DND-41 (cell line): ENCODE data around the gene ANTXR2.

Source experiments
- ATAC-seq: fragments of 200-7000 bp; cut with Tn5 transposase; 3 replicates; pipeline ENCODE4 v1.9.1; 2021; ENCODE audit warnings: low read depth; ENCODE audit not compliant: insufficient read depth
- DNase-seq: peaks from one replicate; pipeline ENCODE4 v3.0.0-alpha.2; 2020
- H2AFZ ChIP-seq: 2 replicates; pipeline ENCODE4 v1.6.0; 2012; ENCODE audit warnings: low read depth, low read length
- H3K27ac ChIP-seq: 2 replicates; pipeline ENCODE4 v1.5.1; 2012; ENCODE audit warnings: low read length, inconsistent platforms
- H3K27me3 ChIP-seq: fragments of 200-600 bp; sonication (generic); 2 replicates; pipeline ENCODE4 v1.6.0; 2012; ENCODE audit warnings: low read length, mild to moderate bottlenecking, inconsistent platforms; ENCODE audit not compliant: insufficient read depth, poor library complexity
- H3K36me3 ChIP-seq: 2 replicates; pipeline ENCODE4 v1.5.1; 2012; ENCODE audit warnings: low read length, inconsistent platforms; ENCODE audit not compliant: insufficient read depth
- H3K4me1 ChIP-seq: 2 replicates; pipeline ENCODE4 v1.5.1; 2012; ENCODE audit warnings: mild to moderate bottlenecking, low read length; ENCODE audit not compliant: insufficient read depth
- H3K4me2 ChIP-seq: 2 replicates; pipeline ENCODE4 v1.6.0; 2012; ENCODE audit warnings: mild to moderate bottlenecking, moderate library complexity, low read length, inconsistent platforms; ENCODE audit not compliant: insufficient read depth
- H3K4me3 ChIP-seq, 2 experiments: fragments of 200-600 bp in 1 of 2; shearing (Covaris generic) in 1 of 2; 2 replicates each; pipeline ENCODE4 v1.5.1; 2012 to 2016; ENCODE audit warnings: inconsistent platforms in 2 of 2, low read length in 2 of 2, mild to moderate bottlenecking in 2 of 2, low read depth in 1 of 2, moderate library complexity in 1 of 2
- H3K79me2 ChIP-seq: 2 replicates; pipeline ENCODE4 v1.6.0; 2012; ENCODE audit warnings: low read length, inconsistent platforms; ENCODE audit not compliant: insufficient read depth
- H3K9ac ChIP-seq: 2 replicates; pipeline ENCODE4 v1.6.0; 2012; ENCODE audit warnings: low read depth, mild to moderate bottlenecking, inconsistent platforms, low read length, moderate library complexity
- H3K9me3 ChIP-seq: 2 replicates; pipeline ENCODE4 v1.5.1; 2012; ENCODE audit warnings: low read length, moderate library complexity, mild to moderate bottlenecking, inconsistent platforms; ENCODE audit not compliant: insufficient read depth, severe bottlenecking
- H4K20me1 ChIP-seq: 2 replicates; pipeline ENCODE4 v1.6.0; 2012; ENCODE audit warnings: low read length; ENCODE audit not compliant: insufficient read depth
- EZH2 ChIP-seq: IDR thresholded peaks from 3 replicates; pipeline ENCODE4 v1.6.1; 2012; ENCODE audit warnings: borderline replicate concordance, low read depth, mild to moderate bottlenecking, moderate library complexity, low read length, inconsistent platforms; ENCODE audit not compliant: severe bottlenecking
- TF ChIP-seq, protein P1 (sequence below): IDR thresholded peaks from 2 replicates; pipeline ENCODE4 v1.5.1; 2012; ENCODE audit warnings: borderline replicate concordance, low read length, moderate library complexity, mild to moderate bottlenecking; ENCODE audit not compliant: poor library complexity, severe bottlenecking; ENCODE audit errors: extremely low read depth

Gene ANTXR2

DNA sequence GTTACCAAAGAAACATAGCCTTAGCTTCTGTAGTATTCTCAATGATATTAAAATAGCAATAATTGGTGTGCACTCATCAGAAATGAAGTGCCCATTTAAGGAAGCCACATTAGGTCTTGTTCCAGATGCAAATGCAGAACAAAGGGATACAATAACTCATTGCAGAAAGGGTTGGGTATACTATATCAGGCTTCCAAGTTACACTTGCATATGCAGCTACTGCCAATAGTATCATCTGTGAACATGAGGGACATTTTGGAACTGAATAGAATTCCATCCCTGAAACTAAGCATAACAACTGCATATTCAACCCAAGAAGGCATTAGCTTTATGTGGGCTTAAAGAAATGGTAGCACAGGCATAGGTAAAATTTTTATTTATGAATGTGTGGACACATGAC lies 167.8 kb downstream of the ANTXR2 start:
- no peak overlapping the region for H3K4me2 ChIP-seq
- no peak overlapping the region for H3K27ac ChIP-seq
- H2AFZ ChIP-seq = no peak overlapping the region
- peaks cover 31% of the 10 kb centered on the region for H3K36me3 ChIP-seq
- no peaks in the 10 kb centered on the region for H3K79me2 ChIP-seq
- H4K20me1 ChIP-seq = no peaks in the 10 kb centered on the region
- H3K27me3 ChIP-seq = no peaks in the 10 kb centered on the region
- no peak for ATAC-seq
- TF ChIP-seq, protein P1, sequence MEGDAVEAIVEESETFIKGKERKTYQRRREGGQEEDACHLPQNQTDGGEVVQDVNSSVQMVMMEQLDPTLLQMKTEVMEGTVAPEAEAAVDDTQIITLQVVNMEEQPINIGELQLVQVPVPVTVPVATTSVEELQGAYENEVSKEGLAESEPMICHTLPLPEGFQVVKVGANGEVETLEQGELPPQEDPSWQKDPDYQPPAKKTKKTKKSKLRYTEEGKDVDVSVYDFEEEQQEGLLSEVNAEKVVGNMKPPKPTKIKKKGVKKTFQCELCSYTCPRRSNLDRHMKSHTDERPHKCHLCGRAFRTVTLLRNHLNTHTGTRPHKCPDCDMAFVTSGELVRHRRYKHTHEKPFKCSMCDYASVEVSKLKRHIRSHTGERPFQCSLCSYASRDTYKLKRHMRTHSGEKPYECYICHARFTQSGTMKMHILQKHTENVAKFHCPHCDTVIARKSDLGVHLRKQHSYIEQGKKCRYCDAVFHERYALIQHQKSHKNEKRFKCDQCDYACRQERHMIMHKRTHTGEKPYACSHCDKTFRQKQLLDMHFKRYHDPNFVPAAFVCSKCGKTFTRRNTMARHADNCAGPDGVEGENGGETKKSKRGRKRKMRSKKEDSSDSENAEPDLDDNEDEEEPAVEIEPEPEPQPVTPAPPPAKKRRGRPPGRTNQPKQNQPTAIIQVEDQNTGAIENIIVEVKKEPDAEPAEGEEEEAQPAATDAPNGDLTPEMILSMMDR = no peak
- TF ChIP-seq EZH2 = no peak
- no peaks in the 10 kb centered on the region for H3K9me3 ChIP-seq
- no peak for DNase-seq
- H3K9ac ChIP-seq = no peak overlapping the region
- H3K4me3 ChIP-seq = no peak overlapping the region
- peaks cover 7% of the 10 kb centered on the region for H3K4me1 ChIP-seq

GRCh38 chr4:79904331-79904730 lies 168.7 kb downstream of the ANTXR2 start:
- DNase-seq = no peak

GRCh38 chr4:79900182-79900581 lies 172.8 kb downstream of the ANTXR2 start:
- Histone ChIP-seq H2AFZ (no peak overlapping the region), H3K9me3 (no peaks in the 10 kb centered on the region), H3K36me3 (peaks cover 2% of the 10 kb centered on the region; the same call in 1 of the 2 replicates), H3K4me1 (no peaks in the 10 kb centered on the region), H3K9ac (no peak overlapping the region), H3K27me3 (no peaks in the 10 kb centered on the region), H3K79me2 (no peaks in the 10 kb centered on the region), H3K4me2 (no peak overlapping the region), H3K27ac (no peak overlapping the region), H4K20me1 (no peaks in the 10 kb centered on the region), H3K4me3 (no peak overlapping the region)
- DNase-seq = no peak
- TF ChIP-seq, protein P1 = no peak
- no peak for TF ChIP-seq EZH2
- ATAC-seq = no peak

More at GRCh38 chr4:79904331-79904730, 168.7 kb downstream of the ANTXR2 start:
- Histone ChIP-seq H3K4me3 (no peak overlapping the region), H4K20me1 (no peaks in the 10 kb centered on the region), H3K4me2 (no peak overlapping the region), H3K9ac (no peak overlapping the region), H3K27ac (no peak overlapping the region), H3K4me1 (peaks cover 7% of the 10 kb centered on the region), H3K27me3 (no peaks in the 10 kb centered on the region), H3K79me2 (no peaks in the 10 kb centered on the region), H3K9me3 (no peaks in the 10 kb centered on the region), H2AFZ (no peak overlapping the region), H3K36me3 (peaks cover 31% of the 10 kb centered on the region)
- TF ChIP-seq EZH2 = no peak
- TF ChIP-seq, protein P1 = no peak
- no peak for ATAC-seq

GRCh38 chr4:79899481-79899880 lies 173.5 kb downstream of the ANTXR2 start:
- H3K4me1 ChIP-seq = no peaks in the 10 kb centered on the region
- no peaks in the 10 kb centered on the region for H3K36me3 ChIP-seq
- H3K4me2 ChIP-seq = no peak overlapping the region
- H4K20me1 ChIP-seq = no peaks in the 10 kb centered on the region
- no peak overlapping the region for H2AFZ ChIP-seq
- H3K79me2 ChIP-seq = no peaks in the 10 kb centered on the region
- no peaks in the 10 kb centered on the region for H3K27me3 ChIP-seq
- DNase-seq (no peak), ATAC-seq (no peak)
- no peak overlapping the region for H3K9ac ChIP-seq
- no peak overlapping the region for H3K4me3 ChIP-seq
- H3K9me3 ChIP-seq = no peaks in the 10 kb centered on the region
- TF ChIP-seq, protein P1 = no peak
- no peak for TF ChIP-seq EZH2
- H3K27ac ChIP-seq = no peak overlapping the region
